CD4-positive, alpha-beta T cell treated with Interleukin-17A for 4 hours (primary cell): ENCODE measurements around the gene XRRA1.
"Not testable (repeated sequence)": the region's sequence is repeated elsewhere in the genome, so short reads cannot be mapped to it uniquely, and the experiment has no call there.

Source experiments
- DNase-seq: peaks from one replicate; pipeline ENCODE4 v3.0.0-alpha.2; 2020; ENCODE audit warnings: mixed read lengths

XRRA1 gene

GRCh38 chr11:74948898-74949752, at the start of gene XRRA1, which contains the start of gene SPCS2:
XRRA1 (minus strand) TSS chr11:74949091; CDS start chr11:74940878, 8,213 bp downstream.
SPCS2 (plus strand) TSS chr11:74949266; CDS start chr11:74949286, 20 bp downstream.
- peak; percentile 97 for DNase-seq

DNA sequence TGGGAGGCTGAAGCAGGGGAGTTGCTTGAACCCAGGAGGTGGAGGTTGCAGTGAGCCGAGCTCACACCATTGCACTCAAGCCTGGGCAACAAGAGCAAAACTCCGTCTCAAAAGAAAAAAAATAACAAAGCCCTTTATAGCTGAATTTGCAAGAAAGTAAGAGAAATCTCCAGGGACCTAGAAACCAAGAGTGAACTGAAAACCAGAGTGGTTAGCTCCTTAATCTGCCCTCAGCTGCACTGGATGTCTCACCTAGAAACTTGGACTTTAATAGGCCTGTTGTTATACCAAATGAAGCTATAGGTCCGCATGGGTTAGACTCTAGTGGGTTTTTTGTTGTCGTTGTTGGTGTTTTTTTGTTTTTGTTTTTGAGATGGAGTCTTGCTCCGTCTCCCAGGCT, 44.0 kb upstream of the XRRA1 start:
- no peak for DNase-seq

DNA sequence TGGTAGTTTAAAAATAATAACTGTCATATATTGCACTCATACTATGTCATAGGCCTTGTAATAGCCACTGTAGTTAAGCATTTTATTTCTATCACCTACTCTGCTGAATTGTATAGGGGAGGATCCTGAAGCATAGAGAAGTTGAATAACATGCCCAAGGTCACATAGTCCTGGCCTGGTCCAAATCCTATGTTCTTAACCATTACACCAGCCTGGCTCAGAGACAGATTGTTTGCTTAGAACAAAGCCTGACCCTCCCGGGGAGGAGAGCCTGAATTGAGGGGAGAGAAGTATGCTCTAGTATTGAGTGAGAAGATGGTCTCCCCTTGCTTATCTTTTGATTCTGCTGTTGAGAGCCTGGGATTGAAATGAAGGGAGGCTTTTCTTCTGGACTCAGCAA, 42.0 kb upstream of the XRRA1 start:
- DNase-seq: no peak

GRCh38 chr11:74990150-74990549, 41.3 kb upstream of the XRRA1 start:
- DNase-seq: not testable (repeated sequence)

- peak; percentile 3 for DNase-seq
Measured at GRCh38 chr11:74989260-74989638, 40.4 kb upstream of the XRRA1 start.

- DNase-seq: peak; percentile 91
Measured at GRCh38 chr11:74988541-74989259, 39.8 kb upstream of the XRRA1 start, which contains the start of gene NEU3. NEU3 (plus strand) TSS chr11:74988933; CDS start chr11:74989061, 128 bp downstream.

- no peak for DNase-seq
Measured at GRCh38 chr11:74984730-74985129, 35.8 kb upstream of the XRRA1 start.

GRCh38 chr11:74984070-74984469, 35.2 kb upstream of the XRRA1 start:
- DNase-seq: no peak

GRCh38 chr11:74981888-74982287, 33.0 kb upstream of the XRRA1 start:
- no peak for DNase-seq

DNA sequence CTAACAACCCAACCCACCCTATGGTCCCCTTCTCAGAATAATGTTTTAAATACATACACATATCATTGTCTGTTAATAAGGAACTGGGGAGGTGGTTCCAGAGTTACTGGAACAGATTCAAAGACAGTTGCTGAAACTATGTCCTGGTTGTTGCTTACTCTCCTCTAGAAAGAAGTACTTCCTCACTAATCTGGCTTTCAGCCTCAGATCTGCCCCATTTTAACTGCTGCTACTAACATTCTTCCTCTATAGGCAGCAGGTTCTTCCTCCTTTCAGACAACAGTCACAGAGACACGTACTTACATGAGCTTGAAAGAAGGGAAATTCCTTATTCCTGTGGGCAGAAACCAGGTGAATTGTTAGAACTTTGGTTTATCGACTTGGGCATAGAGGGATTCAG, 31.7 kb upstream of the XRRA1 start:
- DNase-seq: no peak

GRCh38 chr11:74978041-74978440, 29.1 kb upstream of the XRRA1 start:
- DNase-seq: no peak

- no peak for DNase-seq
Measured at GRCh38 chr11:74971424-74971823, 22.5 kb upstream of the XRRA1 start.

DNA sequence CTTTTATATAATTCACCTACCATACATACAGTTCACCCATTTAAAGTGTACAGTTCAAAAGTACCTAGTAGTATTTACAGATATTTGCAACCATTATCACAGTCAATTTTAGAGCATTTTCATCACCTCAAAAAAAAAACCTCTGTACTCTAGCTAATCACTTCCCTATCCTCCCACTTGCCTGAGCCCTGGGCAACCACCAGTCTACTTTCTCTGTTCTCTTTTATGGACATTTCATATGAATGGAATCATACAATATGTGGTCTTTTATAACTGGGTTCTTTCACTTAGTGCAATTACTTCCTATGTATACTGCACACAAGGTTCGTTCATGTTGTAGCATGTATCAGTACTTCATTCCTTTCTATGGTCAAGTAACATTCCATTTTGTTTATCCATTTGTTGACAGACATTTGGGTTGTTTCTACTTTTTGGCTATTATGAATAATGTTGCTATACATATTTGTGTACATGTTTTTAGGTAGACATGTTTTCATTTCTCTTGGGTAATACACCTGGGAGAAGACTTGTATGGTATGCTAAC, 22.0 kb upstream of the XRRA1 start:
- no peak for DNase-seq

DNA sequence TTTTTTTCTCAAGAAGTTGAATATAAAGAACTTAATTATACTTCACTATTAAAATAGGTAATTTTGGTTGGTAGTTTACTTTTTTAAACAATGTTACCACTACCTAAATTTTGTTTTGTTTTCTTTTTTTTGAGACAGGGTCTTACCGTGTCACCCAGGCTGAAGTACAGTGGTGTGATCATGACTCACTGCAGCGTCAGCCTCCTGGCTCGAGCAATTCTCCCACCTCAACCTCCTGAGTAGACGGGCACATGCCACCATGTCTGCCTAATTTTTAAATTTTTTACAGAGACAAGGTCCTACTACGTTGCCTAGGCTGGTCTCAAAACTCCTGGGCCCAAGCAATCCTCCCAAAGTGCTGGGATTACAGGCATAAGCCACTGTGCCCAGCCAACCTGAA, 17.8 kb upstream of the XRRA1 start:
- DNase-seq: no peak

GRCh38 chr11:74960128-74960527, 11.2 kb upstream of the XRRA1 start:
- DNase-seq: not testable (repeated sequence)

- DNase-seq: no peak
Measured at GRCh38 chr11:74957937-74958629, 9.2 kb upstream of the XRRA1 start.

DNA sequence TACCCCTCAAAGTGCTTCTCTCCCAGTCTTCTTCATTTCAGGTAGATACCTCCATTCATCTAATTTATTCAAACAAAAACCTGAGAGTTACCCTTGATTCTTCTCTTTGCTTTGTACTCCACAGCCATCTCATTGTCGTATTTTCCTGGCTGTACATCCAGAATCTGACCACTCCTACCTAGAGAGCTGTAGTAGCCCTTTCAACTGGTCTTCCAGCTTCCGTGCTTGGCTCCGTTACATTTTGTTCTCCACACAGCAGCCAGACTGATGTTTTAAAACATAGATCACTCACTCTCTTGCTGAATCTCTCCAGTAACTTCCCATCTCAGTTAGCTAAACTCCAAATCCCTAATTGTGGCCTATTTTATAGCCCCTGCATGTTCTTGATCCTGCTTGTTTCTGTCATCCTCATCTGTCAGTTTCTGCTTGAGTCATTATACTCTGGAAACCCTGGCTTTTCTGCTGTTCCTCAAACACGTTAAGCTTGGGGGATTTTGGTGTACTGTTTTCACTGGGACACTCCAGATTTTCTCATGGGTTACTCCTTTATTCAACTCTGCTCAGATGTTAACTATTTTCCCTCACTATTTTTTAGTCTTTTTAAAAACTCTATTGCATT, 7.6 kb upstream of the XRRA1 start:
- no peak for DNase-seq

- no peak for DNase-seq
Measured at GRCh38 chr11:74954199-74954598, 5.3 kb upstream of the XRRA1 start.

DNA sequence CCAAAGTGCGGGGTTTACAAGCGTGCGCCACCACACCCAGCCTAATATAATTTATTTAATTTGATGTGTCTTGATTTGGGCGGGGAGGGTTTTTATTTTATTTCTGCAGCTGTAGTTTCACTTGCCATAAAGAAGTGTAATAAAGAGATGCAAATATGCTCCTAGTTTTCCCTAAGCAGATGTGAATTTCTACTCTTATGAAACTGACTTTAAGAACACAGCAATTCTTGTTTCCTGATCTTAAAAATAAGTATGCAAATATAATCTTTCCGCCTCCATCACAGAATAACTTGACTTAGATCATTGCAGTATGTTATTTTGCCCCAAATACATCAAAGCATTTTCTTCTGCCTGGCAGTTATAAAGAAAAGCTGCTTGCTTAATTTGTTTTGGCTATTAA, 4.6 kb upstream of the XRRA1 start:
- DNase-seq: no peak

DNA sequence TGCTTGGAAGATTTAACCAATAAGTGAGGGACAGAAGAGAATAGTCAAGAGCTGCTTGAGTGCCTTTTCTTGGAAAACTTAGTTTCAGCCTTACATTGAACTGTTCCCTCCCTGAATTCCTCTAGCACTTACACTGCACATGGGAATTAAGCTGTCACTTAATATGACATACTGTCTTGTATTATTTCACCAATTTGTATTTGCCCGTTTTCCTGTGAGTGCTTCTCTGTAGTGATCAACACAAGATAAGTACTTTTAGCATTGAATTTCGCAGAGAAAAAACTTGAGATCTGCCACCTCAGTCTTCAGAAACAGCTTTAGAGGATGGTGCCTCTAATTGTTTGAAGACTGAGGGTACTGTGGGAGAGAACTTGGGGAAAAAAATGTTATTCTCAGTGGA, 3.9 kb upstream of the XRRA1 start:
- no peak for DNase-seq

DNA sequence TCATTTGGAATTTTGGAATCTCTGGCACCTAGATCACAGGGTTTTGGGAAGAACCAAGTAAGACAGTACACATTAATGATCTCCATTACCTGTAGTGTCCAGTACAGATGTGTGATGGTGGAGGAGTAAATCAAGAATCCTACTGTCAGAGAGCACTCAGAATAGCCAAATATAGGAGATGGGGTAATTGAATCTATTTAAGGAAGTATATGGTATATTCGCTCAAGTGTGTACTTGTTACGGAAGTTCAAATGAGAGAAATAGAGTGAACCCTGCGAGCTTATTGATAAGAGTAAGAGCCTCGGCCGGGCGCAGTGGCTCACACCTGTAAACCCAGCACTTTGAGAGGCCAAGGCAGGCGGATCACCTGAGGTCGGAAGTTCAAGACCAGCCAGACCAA, 2.3 kb upstream of the XRRA1 start:
- no peak for DNase-seq

- DNase-seq: no peak
Measured at GRCh38 chr11:74950374-74950969, 1.6 kb upstream of the XRRA1 start.
